KMS-11 (cell line): Measurements from ENCODE around the gene PLEKHO2.

Source experiments
- H2AFZ ChIP-seq: fragments of 200-600 bp; sonication (generic); 2 replicates; pipeline ENCODE4 v1.6.1; 2016; ENCODE audit warnings: antibody characterized with exemption, mixed run types, low read depth
- H3K27ac ChIP-seq: fragments of 200-600 bp; sonication (generic); 2 replicates; pipeline ENCODE4 v1.6.1; 2016; ENCODE audit warnings: mild to moderate bottlenecking, mixed run types
- H3K27me3 ChIP-seq: fragments of 200-600 bp; sonication (generic); 2 replicates; pipeline ENCODE4 v1.6.1; 2017; ENCODE audit warnings: mild to moderate bottlenecking, low read depth, mixed run types, moderate library complexity; ENCODE audit not compliant: insufficient read depth
- H3K36me3 ChIP-seq: fragments of 200-600 bp; sonication (generic); 2 replicates; pipeline ENCODE4 v1.6.1; 2017; ENCODE audit warnings: mild to moderate bottlenecking, mixed run types; ENCODE audit not compliant: insufficient read depth
- H3K4me1 ChIP-seq: fragments of 200-600 bp; sonication (generic); 2 replicates; pipeline ENCODE4 v1.6.1; 2016; ENCODE audit warnings: mild to moderate bottlenecking, low read depth, mixed run types; ENCODE audit not compliant: poor library complexity, severe bottlenecking
- H3K4me2 ChIP-seq: fragments of 200-600 bp; sonication (generic); 2 replicates; pipeline ENCODE4 v1.7.0; 2016; ENCODE audit warnings: mild to moderate bottlenecking, mixed run types
- H3K4me3 ChIP-seq: fragments of 200-600 bp; sonication (generic); IDR thresholded peaks from 2 replicates; pipeline ENCODE4 v1.6.1; 2017; ENCODE audit warnings: low read depth, low read length, mixed read lengths; ENCODE audit not compliant: insufficient read depth
- H3K79me2 ChIP-seq: fragments of 200-600 bp; sonication (generic); 2 replicates; pipeline ENCODE4 v1.6.1; 2016; ENCODE audit warnings: low read depth, mixed run types; ENCODE audit not compliant: insufficient read depth
- H3K9ac ChIP-seq: fragments of 200-600 bp; sonication (generic); 2 replicates; pipeline ENCODE4 v1.6.1; 2016; ENCODE audit warnings: mild to moderate bottlenecking, mixed run types
- H4K20me1 ChIP-seq: fragments of 200-600 bp; sonication (generic); 2 replicates; pipeline ENCODE4 v1.6.1; 2016; ENCODE audit warnings: mild to moderate bottlenecking, mixed run types; ENCODE audit not compliant: insufficient read depth
- TF ChIP-seq, protein P1 (sequence below): fragments of 200-600 bp; sonication (generic); conservative IDR thresholded peaks from 2 replicates; pipeline ENCODE4 v1.6.1; 2017; ENCODE audit warnings: low read depth, mild to moderate bottlenecking, antibody characterized with exemption, low read length, moderate library complexity, mixed read lengths

Gene PLEKHO2

GRCh38 chr15:64896371-64897069, 54.8 kb downstream of the PLEKHO2 start:
- Histone ChIP-seq H3K27ac (peak overlapping the region; percentile 98), H3K36me3 (no peaks in the 10 kb centered on the region), H3K4me2 (peak overlapping the region; percentile 99), H3K4me1 (peaks cover 45% of the 10 kb centered on the region), H2AFZ (peak overlapping the region; percentile 62; the same call in 1 of the 2 replicates), H3K4me3 (no peak overlapping the region), H4K20me1 (no peaks in the 10 kb centered on the region), H3K27me3 (no peaks in the 10 kb centered on the region), H3K79me2 (no peaks in the 10 kb centered on the region), H3K9ac (no peak overlapping the region; the same call in 1 of the 2 replicates)
- TF ChIP-seq, protein P1, sequence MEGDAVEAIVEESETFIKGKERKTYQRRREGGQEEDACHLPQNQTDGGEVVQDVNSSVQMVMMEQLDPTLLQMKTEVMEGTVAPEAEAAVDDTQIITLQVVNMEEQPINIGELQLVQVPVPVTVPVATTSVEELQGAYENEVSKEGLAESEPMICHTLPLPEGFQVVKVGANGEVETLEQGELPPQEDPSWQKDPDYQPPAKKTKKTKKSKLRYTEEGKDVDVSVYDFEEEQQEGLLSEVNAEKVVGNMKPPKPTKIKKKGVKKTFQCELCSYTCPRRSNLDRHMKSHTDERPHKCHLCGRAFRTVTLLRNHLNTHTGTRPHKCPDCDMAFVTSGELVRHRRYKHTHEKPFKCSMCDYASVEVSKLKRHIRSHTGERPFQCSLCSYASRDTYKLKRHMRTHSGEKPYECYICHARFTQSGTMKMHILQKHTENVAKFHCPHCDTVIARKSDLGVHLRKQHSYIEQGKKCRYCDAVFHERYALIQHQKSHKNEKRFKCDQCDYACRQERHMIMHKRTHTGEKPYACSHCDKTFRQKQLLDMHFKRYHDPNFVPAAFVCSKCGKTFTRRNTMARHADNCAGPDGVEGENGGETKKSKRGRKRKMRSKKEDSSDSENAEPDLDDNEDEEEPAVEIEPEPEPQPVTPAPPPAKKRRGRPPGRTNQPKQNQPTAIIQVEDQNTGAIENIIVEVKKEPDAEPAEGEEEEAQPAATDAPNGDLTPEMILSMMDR = no peak

DNA sequence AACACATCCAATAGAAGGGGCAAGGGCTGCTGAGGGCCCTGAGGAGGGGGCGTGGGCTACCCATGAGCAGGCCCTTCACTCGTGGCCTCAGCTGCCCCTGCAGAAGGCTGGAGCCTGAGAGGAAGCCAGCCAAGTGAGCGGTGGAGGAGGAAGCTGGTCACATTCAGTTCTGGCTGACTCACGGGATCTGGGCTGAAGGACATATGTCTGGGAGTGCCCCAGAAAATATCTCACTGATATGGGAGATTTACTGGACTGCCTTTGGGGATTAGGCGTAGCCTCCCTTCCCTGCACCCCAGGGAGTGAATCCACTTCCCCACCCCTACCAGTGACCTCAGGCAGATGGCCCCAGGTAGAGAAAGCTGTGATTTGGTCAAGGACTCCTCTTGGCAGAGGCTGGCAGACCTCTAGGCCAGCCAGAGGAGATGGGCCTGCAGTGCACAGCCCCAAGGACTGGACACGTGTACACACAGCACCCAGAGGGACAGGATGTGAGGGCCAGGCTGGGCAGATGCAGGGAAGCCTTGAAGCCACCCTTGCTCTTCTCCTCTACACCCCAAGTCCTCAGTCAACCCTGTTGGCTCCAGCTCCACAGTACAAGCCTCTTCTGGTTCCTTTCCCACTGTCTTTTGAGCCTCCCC, 55.8 kb downstream of the PLEKHO2 start:
- no peaks in the 10 kb centered on the region for H3K27me3 ChIP-seq
- H3K79me2 ChIP-seq = no peaks in the 10 kb centered on the region
- no peaks in the 10 kb centered on the region for H3K36me3 ChIP-seq
- no peak overlapping the region for H3K9ac ChIP-seq
- no peak overlapping the region for H3K4me3 ChIP-seq
- no peak overlapping the region for H2AFZ ChIP-seq
- peaks cover 35% of the 10 kb centered on the region for H3K4me1 ChIP-seq
- no peaks in the 10 kb centered on the region for H4K20me1 ChIP-seq
- H3K27ac ChIP-seq = no peak overlapping the region
- no peak overlapping the region for H3K4me2 ChIP-seq
- TF ChIP-seq, protein P1 = no peak

DNA sequence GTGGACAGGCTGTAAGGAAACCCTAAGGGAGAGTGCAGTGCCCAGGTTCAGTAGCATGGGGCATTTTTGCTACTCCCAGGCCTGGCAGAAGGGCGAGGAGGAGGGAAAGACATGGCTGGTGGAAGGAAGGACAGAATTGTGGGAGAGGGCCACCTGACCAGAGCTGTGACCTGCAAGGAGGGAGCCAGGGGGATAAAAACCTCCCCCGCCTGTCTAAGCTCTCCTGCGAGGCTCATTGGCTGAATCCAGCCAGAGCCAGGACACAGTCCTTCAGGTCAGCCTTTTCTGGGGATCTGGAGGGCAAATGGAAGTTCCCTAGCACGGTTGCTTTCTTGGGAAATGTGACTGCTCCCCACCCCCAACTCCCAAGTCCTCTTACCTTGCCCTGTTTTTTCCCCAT, 56.7 kb downstream of the PLEKHO2 start:
- H3K4me1 ChIP-seq = peaks cover 26% of the 10 kb centered on the region
- H2AFZ ChIP-seq = no peak overlapping the region
- no peaks in the 10 kb centered on the region for H4K20me1 ChIP-seq
- no peaks in the 10 kb centered on the region for H3K27me3 ChIP-seq
- H3K4me2 ChIP-seq = no peak overlapping the region
- no peaks in the 10 kb centered on the region for H3K79me2 ChIP-seq
- no peak overlapping the region for H3K9ac ChIP-seq
- TF ChIP-seq, protein P1 = no peak
- H3K27ac ChIP-seq = no peak overlapping the region
- H3K4me3 ChIP-seq = no peak overlapping the region
- no peaks in the 10 kb centered on the region for H3K36me3 ChIP-seq

DNA sequence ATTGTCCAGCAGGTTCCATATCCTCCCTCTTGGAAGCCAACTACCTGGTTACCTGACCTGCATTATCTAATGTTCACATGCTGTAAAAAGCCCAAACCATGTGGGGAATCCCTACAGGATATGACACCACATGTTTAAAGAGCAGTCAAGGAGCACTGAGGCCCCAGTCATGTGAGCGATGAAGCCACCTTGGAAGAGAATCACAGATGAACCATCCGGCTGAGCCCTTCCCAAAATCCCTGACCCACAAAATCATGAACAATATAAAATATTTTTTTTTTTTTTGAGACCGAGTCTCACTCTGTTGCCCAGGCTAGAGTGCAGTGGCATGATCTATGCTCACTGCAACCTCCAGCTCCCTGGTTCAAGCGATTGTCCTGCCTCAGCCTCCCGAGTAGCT, 59.4 kb downstream of the PLEKHO2 start:
- no peak overlapping the region for H3K4me3 ChIP-seq
- peaks cover 9% of the 10 kb centered on the region for H3K4me1 ChIP-seq
- H3K27ac ChIP-seq = no peak overlapping the region
- TF ChIP-seq, protein P1 = no peak
- H3K79me2 ChIP-seq = no peaks in the 10 kb centered on the region
- H2AFZ ChIP-seq = no peak overlapping the region
- no peak overlapping the region for H3K9ac ChIP-seq
- H3K36me3 ChIP-seq = no peaks in the 10 kb centered on the region
- H3K27me3 ChIP-seq = no peaks in the 10 kb centered on the region
- no peak overlapping the region for H3K4me2 ChIP-seq
- H4K20me1 ChIP-seq = no peaks in the 10 kb centered on the region
